LNCAP (cell line): ENCODE results near the gene SLC19A3.
A peak's percentile ranks its signal among the peaks of the same experiment; 100 is the strongest.

Source experiments
- TF ChIP-seq, protein P1 (sequence below): fragments of 450-650 bp; IDR thresholded peaks from 2 replicates; pipeline ENCODE4 v1.5.1; 2017; ENCODE audit warnings: mild to moderate bottlenecking

The SLC19A3 gene

DNA sequence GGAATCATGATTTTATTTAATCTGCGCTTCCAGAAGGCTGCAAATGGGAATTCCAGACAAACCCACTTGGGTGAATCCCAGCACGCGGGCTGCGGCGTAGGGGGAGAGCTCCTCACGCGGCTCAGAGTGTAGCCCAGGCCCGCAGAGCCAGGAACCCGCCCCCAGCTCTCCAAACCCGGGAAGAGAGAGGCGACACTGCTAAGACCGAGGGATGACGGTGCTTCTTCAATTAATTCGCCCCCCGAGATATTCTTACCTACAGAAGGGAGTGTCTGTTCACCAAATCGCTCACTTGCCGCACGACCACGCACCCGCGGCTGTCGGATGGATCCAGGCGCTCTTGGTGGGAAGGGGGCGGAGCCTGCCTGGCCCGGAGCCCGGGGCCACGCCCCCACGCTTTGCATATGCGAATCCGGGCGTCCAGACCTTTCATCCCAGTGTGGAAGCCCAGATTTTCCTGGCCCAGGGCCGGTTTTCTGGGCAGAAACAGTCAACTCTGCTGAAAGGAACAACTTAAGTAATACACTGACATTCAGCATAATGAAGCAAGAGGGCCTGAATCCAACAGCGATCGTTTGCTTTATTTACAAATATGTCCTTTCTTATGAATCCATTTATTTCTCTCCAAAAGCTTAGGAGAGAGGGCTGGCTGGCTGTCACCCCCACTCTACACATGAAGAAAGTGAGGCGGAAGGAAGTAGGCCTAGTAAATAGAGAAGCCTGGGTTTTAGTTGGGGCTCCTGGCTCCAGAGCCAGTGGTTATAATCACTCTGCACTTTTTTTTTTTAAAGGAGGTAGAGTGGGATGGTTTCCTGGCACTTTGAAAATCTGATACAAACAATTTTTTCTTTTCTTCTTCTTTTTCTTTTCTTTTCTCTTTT is at the start of gene SLC19A3:
Gene SLC19A3, minus strand, starts transcription at position 342 of the 881 bp plus-strand sequence. CDS start 15,710 bp downstream, outside the sequence.
- TF ChIP-seq, protein P1, sequence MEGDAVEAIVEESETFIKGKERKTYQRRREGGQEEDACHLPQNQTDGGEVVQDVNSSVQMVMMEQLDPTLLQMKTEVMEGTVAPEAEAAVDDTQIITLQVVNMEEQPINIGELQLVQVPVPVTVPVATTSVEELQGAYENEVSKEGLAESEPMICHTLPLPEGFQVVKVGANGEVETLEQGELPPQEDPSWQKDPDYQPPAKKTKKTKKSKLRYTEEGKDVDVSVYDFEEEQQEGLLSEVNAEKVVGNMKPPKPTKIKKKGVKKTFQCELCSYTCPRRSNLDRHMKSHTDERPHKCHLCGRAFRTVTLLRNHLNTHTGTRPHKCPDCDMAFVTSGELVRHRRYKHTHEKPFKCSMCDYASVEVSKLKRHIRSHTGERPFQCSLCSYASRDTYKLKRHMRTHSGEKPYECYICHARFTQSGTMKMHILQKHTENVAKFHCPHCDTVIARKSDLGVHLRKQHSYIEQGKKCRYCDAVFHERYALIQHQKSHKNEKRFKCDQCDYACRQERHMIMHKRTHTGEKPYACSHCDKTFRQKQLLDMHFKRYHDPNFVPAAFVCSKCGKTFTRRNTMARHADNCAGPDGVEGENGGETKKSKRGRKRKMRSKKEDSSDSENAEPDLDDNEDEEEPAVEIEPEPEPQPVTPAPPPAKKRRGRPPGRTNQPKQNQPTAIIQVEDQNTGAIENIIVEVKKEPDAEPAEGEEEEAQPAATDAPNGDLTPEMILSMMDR = no peak

DNA sequence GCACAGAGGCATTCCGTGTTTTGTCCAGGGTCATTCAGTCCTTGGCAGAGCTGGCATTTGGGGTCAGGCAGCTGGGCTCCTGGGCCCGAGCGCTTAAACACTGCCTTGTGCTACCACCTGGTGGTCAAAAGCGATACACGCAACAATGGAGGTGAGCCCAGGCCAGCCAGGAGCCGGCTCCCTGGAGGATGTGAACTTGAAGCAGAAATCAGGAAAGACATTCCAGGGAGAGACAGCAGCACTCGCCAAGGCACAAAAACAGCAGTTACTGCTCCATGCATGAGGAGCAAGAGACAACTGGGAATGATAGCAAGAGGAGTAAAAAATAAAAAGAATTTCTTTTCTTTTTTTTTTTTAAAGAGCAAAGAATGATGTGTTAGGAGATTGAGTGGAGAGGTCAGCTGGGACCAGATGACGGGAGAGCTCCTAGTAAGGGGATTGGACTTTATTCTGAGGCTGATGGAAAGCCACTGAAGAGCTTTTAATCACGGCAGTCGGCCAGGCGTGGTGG is 48.6 kb upstream of the SLC19A3 start:
- TF ChIP-seq, protein P1 = peak; percentile 77

DNA sequence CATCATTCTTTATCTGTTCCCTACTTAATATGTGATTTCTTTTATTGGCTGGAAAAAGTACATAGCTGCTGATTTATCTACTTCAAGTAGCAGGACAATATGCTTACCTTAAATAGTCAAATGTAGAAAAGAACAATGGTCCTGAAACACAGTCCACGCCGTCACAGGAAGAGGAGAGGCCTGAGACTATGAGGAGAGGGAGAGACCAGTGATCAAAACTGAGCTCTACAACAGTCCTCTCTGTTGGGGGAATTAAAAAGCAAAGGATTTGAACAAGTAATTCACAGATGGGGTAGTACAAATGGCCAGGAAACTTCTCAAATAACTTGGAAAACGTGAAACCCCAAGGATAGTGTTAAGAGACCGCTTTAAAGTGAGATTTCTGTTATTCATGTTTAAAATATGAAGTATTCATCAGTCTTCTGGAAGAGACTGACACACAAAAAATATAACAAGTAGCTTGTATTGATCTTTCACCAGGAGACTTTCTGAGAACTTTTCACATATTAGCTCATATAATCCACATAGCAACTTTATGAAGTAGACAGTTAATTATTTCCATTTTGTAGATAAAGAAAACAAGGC is 48.1 kb upstream of the SLC19A3 start:
- TF ChIP-seq, protein P1 = no peak

DNA sequence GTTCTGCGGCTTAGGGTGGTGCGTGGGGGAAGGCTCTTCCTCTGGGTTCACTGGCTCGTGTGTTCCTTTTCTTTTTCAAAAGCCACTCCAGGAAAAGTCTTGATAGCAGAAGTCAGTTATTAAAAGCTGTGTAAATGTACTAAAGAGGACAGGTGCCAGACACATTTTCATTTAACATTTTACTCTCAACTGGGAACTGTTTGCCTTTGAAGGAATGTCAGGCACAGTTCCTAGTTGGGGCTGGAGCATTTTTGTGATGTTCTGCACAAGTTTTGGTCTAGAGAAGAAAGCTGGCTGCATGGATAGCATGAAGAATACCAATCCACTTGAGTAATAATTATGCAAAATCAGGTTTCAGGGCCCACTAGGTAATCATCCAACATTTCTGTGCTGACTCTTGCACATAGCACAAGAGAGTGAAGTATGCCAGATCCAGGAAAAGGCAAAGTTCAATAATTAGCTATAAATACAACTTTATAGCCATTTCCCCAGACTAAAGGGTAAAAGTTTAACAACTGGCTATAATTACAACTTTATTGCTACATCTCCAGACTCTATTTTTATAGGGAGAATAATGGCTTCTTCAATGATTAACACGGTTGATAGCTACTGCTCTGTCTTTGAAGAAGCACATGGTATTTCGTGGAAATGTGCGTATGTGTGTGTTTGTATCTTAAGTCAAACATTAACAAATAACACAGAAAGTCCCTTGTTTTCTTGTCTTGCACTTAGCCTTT is 44.1 kb upstream of the SLC19A3 start:
- TF ChIP-seq, protein P1 = no peak

DNA sequence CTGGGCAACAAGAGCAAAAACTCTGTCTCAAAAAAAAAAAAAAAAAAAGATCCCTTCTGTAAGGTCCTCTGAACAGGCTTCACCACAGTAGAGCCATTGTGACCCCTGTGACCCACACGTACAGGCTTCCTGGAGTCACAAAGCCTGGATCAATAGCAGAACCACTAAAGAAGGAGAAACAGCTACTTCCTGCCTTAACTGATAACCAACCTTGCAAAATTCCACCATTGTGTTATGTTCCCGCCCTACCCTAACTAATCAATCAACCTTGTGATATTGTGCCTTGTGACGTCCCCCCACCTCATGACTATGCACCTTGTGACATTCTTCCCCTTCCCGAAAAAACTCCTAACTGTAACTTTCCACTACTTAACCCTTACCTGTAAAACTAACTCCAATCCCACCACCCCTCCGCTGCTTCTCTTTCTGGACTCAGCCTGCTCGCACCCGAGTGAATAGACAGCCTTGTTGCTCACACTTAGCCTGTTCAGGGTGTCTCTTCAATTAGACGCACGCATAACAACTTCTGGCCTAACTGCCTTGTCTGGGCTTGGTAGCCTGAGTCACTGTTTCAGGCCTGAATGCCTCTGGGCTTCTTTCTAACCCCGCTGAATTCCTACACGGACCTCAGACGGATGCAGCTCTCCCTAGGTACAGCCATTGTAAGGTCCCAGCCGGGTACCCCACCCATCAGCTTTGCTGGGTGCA is 41.7 kb upstream of the SLC19A3 start:
- TF ChIP-seq, protein P1 = no peak

DNA sequence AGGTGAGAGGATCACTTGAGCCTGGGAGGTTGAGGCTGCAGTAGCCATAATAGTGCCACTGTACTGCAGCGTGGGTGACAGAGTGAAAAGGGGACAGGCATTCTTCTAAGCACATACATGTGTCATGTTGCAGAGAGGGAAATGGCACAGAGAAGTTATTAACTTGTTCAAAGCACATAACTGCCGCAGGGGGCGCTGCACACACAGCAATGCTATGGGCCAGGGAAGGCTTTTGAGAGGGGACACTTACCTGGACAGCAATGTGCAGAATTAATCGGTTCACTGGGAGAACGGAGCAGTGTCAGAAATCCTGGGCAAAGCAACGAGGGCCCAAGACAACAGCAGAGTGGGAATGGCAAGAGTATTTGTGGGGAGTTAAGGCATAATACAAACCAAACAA is 30.3 kb upstream of the SLC19A3 start:
- TF ChIP-seq, protein P1 = peak; percentile 31; the same call in 1 of the 2 replicates

DNA sequence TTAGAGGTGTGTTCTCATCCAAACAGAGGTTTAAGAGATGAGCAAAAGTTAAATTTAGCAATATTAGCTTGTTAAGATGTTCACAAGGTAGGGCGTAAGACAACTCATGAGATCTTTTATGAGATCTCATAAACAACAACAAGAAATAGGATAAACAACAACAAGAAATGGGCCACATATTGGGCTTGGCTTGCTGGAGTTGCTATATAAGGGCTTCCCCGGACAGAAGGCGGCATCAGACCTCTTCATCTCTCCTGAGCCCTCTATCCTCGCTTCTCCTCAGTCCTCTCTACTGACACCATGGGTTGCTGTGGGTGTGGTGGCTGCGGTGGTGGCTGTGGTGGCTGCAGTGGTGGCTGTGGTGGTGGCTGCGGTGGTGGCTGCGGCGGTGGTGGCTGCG is 27.8 kb upstream of the SLC19A3 start, which contains the start of gene SCYGR8:
Gene SCYGR8, plus strand, starts transcription at position 301 of the 400 bp plus-strand sequence. Its CDS starts 0 bp downstream, at position 301.
- TF ChIP-seq, protein P1 = no peak
